ENCODE measurements around the gene CLASP1. TPM values are rescaled to one million over a fixed set of nuclear protein-coding genes. Genes with fewer than 3 reads are reported as not detected.
"Not testable (repeated sequence)": the region's sequence is repeated elsewhere in the genome, so short reads cannot be mapped to it uniquely, and the experiment has no call there.

Gene CLASP1
- total and polyA plus RNA-seq, 2 experiments from 2014 or later, result 16.6 to 56.3 TPM

GRCh38 chr2:121333231-121333630 is 316.0 kb downstream of the CLASP1 start (continued):
- TF ChIP-seq ZNF462 (CRISPR knock-in tag; IDR thresholded peaks at IDR 0.05) (no peak), CREB1 (CRISPR knock-in tag; IDR thresholded peaks at IDR 0.05; ENCODE audit: low read depth) (no peak), STAT1 (IDR thresholded peaks at IDR 0.05; ENCODE audit: unreplicated experiment) (no peak), ZNF114 (CRISPR knock-in tag; IDR thresholded peaks at IDR 0.05) (no peak), ZNF331 (CRISPR knock-in tag; IDR thresholded peaks at IDR 0.05; ENCODE audit: low read depth) (no peak)

GRCh38 chr2:121331324-121331723 is 317.9 kb downstream of the CLASP1 start:
- H3K27me3 Mint-ChIP-seq (ENCODE audit: insufficient read depth, low read depth, poor library complexity); H3F3A ChIP-seq (replicated peaks; ENCODE audit: low read depth); H3K36me3 Mint-ChIP-seq (ENCODE audit: low read depth); H3K4me3 Mint-ChIP-seq; DNase-seq (ENCODE audit: low spot score); H3K4me3 ChIP-seq; H2AFZ ChIP-seq; H3K9me2 ChIP-seq (ENCODE audit: insufficient read depth); H3K27ac Mint-ChIP-seq; H3K9me3 Mint-ChIP-seq; H3K27ac ChIP-seq (ENCODE audit: low read depth); H4K20me1 ChIP-seq (replicated peaks; ENCODE audit: insufficient read depth); ATAC-seq; H3K36me3 ChIP-seq (ENCODE audit: insufficient read depth); H3K79me2 ChIP-seq (replicated peaks; ENCODE audit: insufficient read depth); H3K4me2 ChIP-seq; H3K27me3 ChIP-seq (ENCODE audit: insufficient read depth): not testable (repeated sequence)
- H3K4me1 ChIP-seq (ENCODE audit: insufficient read depth), result peaks cover 12% of the 10 kb centered on the region
- peaks cover 17% of the 10 kb centered on the region for H3K4me1 Mint-ChIP-seq

GRCh38 chr2:121330921-121331320 is 318.3 kb downstream of the CLASP1 start:
- no peak overlapping the region for H3K27ac Mint-ChIP-seq
- H3K4me3 Mint-ChIP-seq, result no peak overlapping the region
- Histone ChIP-seq H3K4me1 (ENCODE audit: insufficient read depth) (peaks cover 8% of the 10 kb centered on the region; the same call in 1 of the 2 replicates), H3K27me3 (ENCODE audit: insufficient read depth) (no peaks in the 10 kb centered on the region), H3K27ac (ENCODE audit: low read depth) (no peak overlapping the region), H3K9me2 (ENCODE audit: insufficient read depth) (no peaks in the 10 kb centered on the region), H4K20me1 (replicated peaks; ENCODE audit: insufficient read depth) (no peaks in the 10 kb centered on the region), H3F3A (replicated peaks; ENCODE audit: low read depth) (no peaks in the 10 kb centered on the region), H3K4me2 (no peak overlapping the region), H3K4me3 (no peak overlapping the region), H2AFZ (no peak overlapping the region), H3K79me2 (replicated peaks; ENCODE audit: insufficient read depth) (no peaks in the 10 kb centered on the region), H3K36me3 (ENCODE audit: insufficient read depth) (no peaks in the 10 kb centered on the region)
- peaks cover 7% of the 10 kb centered on the region for H3K27me3 Mint-ChIP-seq (ENCODE audit: insufficient read depth, low read depth, poor library complexity)
- ATAC-seq, result no peak
- DNase-seq (ENCODE audit: low spot score), result no peak
- no peaks in the 10 kb centered on the region for H3K36me3 Mint-ChIP-seq (ENCODE audit: low read depth)
- H3K4me1 Mint-ChIP-seq, result peaks cover 13% of the 10 kb centered on the region
- peaks cover 3% of the 10 kb centered on the region; the same call in 1 of the 3 replicates for H3K9me3 Mint-ChIP-seq
- TF ChIP-seq ZNF462 (CRISPR knock-in tag; IDR thresholded peaks at IDR 0.05) (no peak), CREB1 (CRISPR knock-in tag; IDR thresholded peaks at IDR 0.05; ENCODE audit: low read depth) (no peak)
